IMR-90 (cell line): ENCODE data around the gene PRKACG. TPM values are rescaled to one million over a fixed set of nuclear protein-coding genes. Genes with fewer than 3 reads are reported as not detected.

Source experiments
- ATAC-seq: fragments of 200-7000 bp; cut with Tn5 transposase; 2 replicates; pipeline ENCODE4 v1.9.1; 2020; ENCODE audit warnings: low read depth, mild to moderate bottlenecking, moderate library complexity
- BruUV-seq: library from RNA; stranded (reverse); fragments of 400-500 nt; replicated peaks from 2 replicates; lab custom pipeline; 2021; lab: Mats Ljungman, UMichigan
- CTCF ChIA-PET: fragments of 300-600 bp; formaldehyde crosslinking; extraction: SDS; loops from one replicate; lab custom pipeline; 2021; ENCODE audit warnings: antibody characterized with exemption; lab: Yijun Ruan, JAX
- POLR2A ChIA-PET: fragments of 300-600 bp; sonication (Branson Sonifier 250); formaldehyde crosslinking; loops from one replicate; lab custom pipeline; 2022; ENCODE audit warnings: antibody characterized with exemption; ENCODE audit not compliant: unreplicated experiment; lab: Charles Lee
- DNase-seq: peaks from one replicate; pipeline ENCODE4 v3.0.0; 2013
- H2AFZ ChIP-seq: replicated peaks from 2 replicates; pipeline ENCODE3; 2013; ENCODE audit warnings: low read length, mild to moderate bottlenecking; ENCODE audit not compliant: poor library complexity
- H2AK5ac ChIP-seq: 2 replicates; pipeline ENCODE4 v1.6.1; 2013; ENCODE audit warnings: low read depth, low read length, inconsistent platforms
- H2AK9ac ChIP-seq: replicated peaks from 2 replicates; pipeline ENCODE3; 2013; ENCODE audit warnings: mild to moderate bottlenecking, low read depth, low read length, moderate library complexity; ENCODE audit not compliant: poor library complexity
- H2BK120ac ChIP-seq: 2 replicates; pipeline ENCODE4 v1.6.1; 2013; ENCODE audit warnings: low read depth, low read length, inconsistent platforms
- H2BK15ac ChIP-seq: 3 replicates; pipeline ENCODE4 v1.6.1; 2013; ENCODE audit warnings: low read depth, low read length, inconsistent platforms
- H2BK20ac ChIP-seq: 2 replicates; pipeline ENCODE4 v1.6.1; 2013; ENCODE audit warnings: low read depth, mild to moderate bottlenecking, inconsistent platforms, low read length, moderate library complexity
- H2BK5ac ChIP-seq: 2 replicates; pipeline ENCODE4 v1.6.1; 2013; ENCODE audit warnings: mild to moderate bottlenecking, low read depth, low read length, inconsistent platforms; ENCODE audit not compliant: poor library complexity, severe bottlenecking
- H3K14ac ChIP-seq: replicated peaks from 2 replicates; pipeline ENCODE4 v1.6.1; 2013; ENCODE audit warnings: low read depth, low read length, inconsistent platforms
- H3K18ac ChIP-seq: 2 replicates; pipeline ENCODE4 v1.6.1; 2013; ENCODE audit warnings: low read depth, low read length, control low read depth
- H3K23ac ChIP-seq: 2 replicates; pipeline ENCODE4 v1.6.1; 2013; ENCODE audit warnings: low read depth, low read length, inconsistent platforms
- H3K27ac ChIP-seq: 2 replicates; pipeline ENCODE4 v1.5.1; 2013; ENCODE audit warnings: mild to moderate bottlenecking, control low read depth, low read length; ENCODE audit not compliant: insufficient read depth
- H3K27me3 ChIP-seq: 2 replicates; pipeline ENCODE4 v1.6.1; 2013; ENCODE audit warnings: low read length; ENCODE audit not compliant: control insufficient read depth, insufficient read depth
- H3K36me3 ChIP-seq: 2 replicates; pipeline ENCODE4 v1.6.1; 2013; ENCODE audit warnings: low read length, mixed read lengths; ENCODE audit not compliant: control insufficient read depth, insufficient read depth
- H3K4ac ChIP-seq: 2 replicates; pipeline ENCODE4 v1.6.1; 2013; ENCODE audit warnings: low read depth, low read length, inconsistent platforms
- H3K4me1 ChIP-seq: 2 replicates; pipeline ENCODE4 v1.6.1; 2013; ENCODE audit warnings: low read length, mixed read lengths; ENCODE audit not compliant: control insufficient read depth, insufficient read depth
- H3K4me2 ChIP-seq: 2 replicates; pipeline ENCODE4 v1.6.1; 2013; ENCODE audit warnings: low read depth, mild to moderate bottlenecking, control low read depth, low read length, moderate library complexity
- H3K4me3 ChIP-seq: 2 replicates; pipeline ENCODE4 v1.5.1; 2013; ENCODE audit warnings: low read depth, mild to moderate bottlenecking, control low read depth, low read length, moderate library complexity; ENCODE audit not compliant: insufficient read depth
- H3K56ac ChIP-seq: 2 replicates; pipeline ENCODE4 v1.6.1; 2013; ENCODE audit warnings: low read length, inconsistent platforms; ENCODE audit not compliant: insufficient read depth; ENCODE audit errors: extremely low read depth
- H3K79me1 ChIP-seq, 2 experiments: 2 replicates each; pipeline ENCODE4 v1.6.1; 2013; ENCODE audit warnings: low read length in 2 of 2, inconsistent platforms in 1 of 2, low read depth in 1 of 2
- H3K9ac ChIP-seq: 2 replicates; pipeline ENCODE4 v1.6.1; 2013; ENCODE audit warnings: low read depth, low read length, control low read depth
- H3K9me1 ChIP-seq: 2 replicates; pipeline ENCODE4 v1.6.1; 2013; ENCODE audit warnings: low read length, inconsistent platforms; ENCODE audit not compliant: insufficient read depth
- H3K9me3 ChIP-seq: 2 replicates; pipeline ENCODE4 v1.6.1; 2013; ENCODE audit warnings: low read length; ENCODE audit not compliant: control insufficient read depth, insufficient read depth
- H4K20me1 ChIP-seq: 2 replicates; pipeline ENCODE4 v1.6.1; 2013; ENCODE audit warnings: low read length, inconsistent platforms; ENCODE audit not compliant: insufficient read depth
- H4K5ac ChIP-seq: 2 replicates; pipeline ENCODE4 v1.6.1; 2013; ENCODE audit warnings: mild to moderate bottlenecking, low read depth, low read length, control low read depth
- H4K8ac ChIP-seq, 2 experiments: 2 replicates each; pipeline ENCODE4 v1.6.1; 2013; ENCODE audit warnings: low read depth in 2 of 2, low read length in 2 of 2, control low read depth in 1 of 2, inconsistent platforms in 1 of 2
- H4K91ac ChIP-seq: 2 replicates; pipeline ENCODE4 v1.6.1; 2013; ENCODE audit warnings: low read depth, low read length, inconsistent platforms; ENCODE audit not compliant: insufficient read depth
- BHLHE40 ChIP-seq: fragments of 150-350 bp; IDR thresholded peaks from 2 replicates; pipeline ENCODE4 v1.6.1; 2016; ENCODE audit warnings: mild to moderate bottlenecking, low read depth, low read length
- CEBPB ChIP-seq: IDR thresholded peaks from 2 replicates; pipeline ENCODE4 v1.6.1; 2012; ENCODE audit warnings: low read depth, low read length, improper control_type of control experiment
- CHD1 ChIP-seq: IDR thresholded peaks from 2 replicates; pipeline ENCODE4 v1.6.1; 2012; ENCODE audit warnings: low read depth, low read length, improper control_type of control experiment
- FOS ChIP-seq: fragments of 150-350 bp; IDR thresholded peaks from 2 replicates; pipeline ENCODE4 v1.6.1; 2016; ENCODE audit warnings: low read depth, low read length
- MAFK ChIP-seq: IDR thresholded peaks from 2 replicates; pipeline ENCODE4 v1.6.1; 2012; ENCODE audit warnings: low read depth, low read length, improper control_type of control experiment
- MAZ ChIP-seq: IDR thresholded peaks from 2 replicates; pipeline ENCODE4 v1.6.1; 2012; ENCODE audit warnings: low read depth, mild to moderate bottlenecking, low read length, improper control_type of control experiment, moderate library complexity, borderline replicate concordance
- MXI1 ChIP-seq: IDR thresholded peaks from 2 replicates; pipeline ENCODE4 v1.6.1; 2012; ENCODE audit warnings: low read depth, mild to moderate bottlenecking, low read length, moderate library complexity, borderline replicate concordance
- NFE2L2 ChIP-seq: fragments of 150-350 bp; IDR thresholded peaks from 2 replicates; pipeline ENCODE4 v1.6.1; 2016; ENCODE audit warnings: low read depth, mild to moderate bottlenecking, low read length
- POLR2A ChIP-seq: IDR thresholded peaks from 2 replicates; pipeline ENCODE4 v1.6.1; 2012; ENCODE audit warnings: mild to moderate bottlenecking, low read depth, low read length
- RAD21 ChIP-seq: IDR thresholded peaks from 2 replicates; pipeline ENCODE4 v1.6.1; 2012; ENCODE audit warnings: low read length, improper control_type of control experiment
- RCOR1 ChIP-seq: IDR thresholded peaks from 2 replicates; pipeline ENCODE4 v1.6.1; 2012; ENCODE audit warnings: mild to moderate bottlenecking, low read length, improper control_type of control experiment; ENCODE audit not compliant: insufficient replicate concordance
- RFX5 ChIP-seq: IDR thresholded peaks from 2 replicates; pipeline ENCODE4 v1.8.0; 2012; ENCODE audit warnings: low read depth, mild to moderate bottlenecking, low read length, moderate library complexity
- SMC3 ChIP-seq: fragments of 150-350 bp; IDR thresholded peaks from 2 replicates; pipeline ENCODE4 v1.6.1; 2016; ENCODE audit warnings: low read depth, mild to moderate bottlenecking, antibody characterized with exemption, low read length, moderate library complexity
- WGBS, 2 experiments: methylation state at CpG; one replicate each; pipeline versions ENCODE4 v1.1.5 to v1.1.7; 2013; ENCODE audit warnings: missing lambda C conversion rate in 2 of 2; ENCODE audit not compliant: insufficient read length in 1 of 2; ENCODE audit errors: extremely low coverage in 2 of 2; 5-methylcytosine and 5-hydroxymethylcytosine counted together
- dilution Hi-C: fragments of 300-500 bp; cut with HindIII; formaldehyde crosslinking; loops from one replicate; pipeline ENCODE4 v1.14.3; 2018; ENCODE audit warnings: low sequenced_read_pairs; ENCODE audit not compliant: unreplicated experiment
- in situ Hi-C: fragments of 300-500 bp; cut with MboI; formaldehyde crosslinking; loops from 3 replicates; pipeline ENCODE4 v1.14.3; 2019; ENCODE audit warnings: low sequenced_read_pairs, inconsistent platforms, mixed read lengths
- intact Hi-C: fragments of 100-400 bp; cut with micrococcal nuclease; formaldehyde crosslinking; loops from 2 replicates; pipeline ENCODE4 v1.10.0; 2022
- polyA plus RNA-seq, 3 experiments: library from polyadenylated mRNA; depleted of rRNA; stranded (reverse); fragments of >200 nt; gene quantifications; 2 replicates each; pipeline ENCODE4 v1.2.3, GENCODE V29; 2012; ENCODE audit warnings: low replicate concordance in 1 of 3
- total RNA-seq: library from RNA; depleted of rRNA; stranded (reverse); fragments of >200 nt; gene quantifications from 2 replicates; pipeline ENCODE4 v1.2.3, GENCODE V29; 2012
- TF ChIP-seq, protein P1 (sequence below): fragments of 150-350 bp; IDR thresholded peaks from 2 replicates; pipeline ENCODE4 v1.6.1; 2017; ENCODE audit warnings: mild to moderate bottlenecking, antibody characterized with exemption, low read length, low read depth
- TF ChIP-seq, protein P2 (sequence below): fragments of 150-350 bp; IDR thresholded peaks from 2 replicates; pipeline ENCODE4 v1.6.1; 2016; ENCODE audit warnings: low read depth, mild to moderate bottlenecking, low read length, moderate library complexity, borderline replicate concordance
- TF ChIP-seq, protein P3 (sequence below): conservative IDR thresholded peaks from 2 replicates; pipeline ENCODE4 v1.5.1; 2012; ENCODE audit warnings: mild to moderate bottlenecking, low read depth, low read length, improper control_type of control experiment

PRKACG gene
- total and polyA plus RNA-seq, 2 of the 4 experiments (the other 2 are of a cell fraction) = not detected

DNA sequence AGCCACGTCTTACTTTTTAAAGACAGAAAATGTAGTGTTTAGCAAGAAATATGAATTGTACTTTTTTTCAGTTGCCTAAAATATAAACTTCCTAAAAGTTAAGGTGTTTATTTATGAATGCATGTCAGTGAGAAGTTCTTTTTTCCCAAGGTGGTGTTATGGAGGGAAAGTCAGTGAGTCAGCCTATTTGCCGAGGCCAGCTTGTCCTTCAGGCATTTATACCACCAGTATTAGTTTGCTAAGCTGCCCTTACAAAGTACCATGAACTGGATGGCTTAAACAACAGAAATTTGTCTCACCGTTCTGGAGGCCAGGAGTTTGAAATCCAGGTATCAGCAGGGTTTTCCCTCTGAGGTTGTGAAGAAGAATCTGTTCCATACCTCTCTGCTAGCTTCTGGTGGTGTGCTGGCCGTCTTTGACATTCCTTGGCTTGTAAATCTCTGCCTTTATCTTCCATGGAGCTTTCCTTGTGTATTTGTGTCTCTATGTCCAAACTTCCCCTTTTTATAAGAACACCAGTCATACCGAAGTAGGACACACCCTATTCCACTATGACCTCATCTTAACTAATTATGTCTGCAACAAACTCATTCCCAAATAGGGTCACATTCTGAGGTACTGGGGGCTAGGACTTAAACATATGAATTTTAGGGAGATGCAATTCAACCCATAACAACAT is 38.4 kb downstream of the PRKACG start:
- H3K23ac ChIP-seq = no peak overlapping the region
- no peak for ATAC-seq
- H3K9ac ChIP-seq = no peak overlapping the region
- H2BK15ac ChIP-seq = no peak overlapping the region
- H2AK9ac ChIP-seq = no peak overlapping the region
- no peaks in the 10 kb centered on the region for H3K4me1 ChIP-seq
- peaks cover 4% of the 10 kb centered on the region for H3K27me3 ChIP-seq
- TF ChIP-seq, protein P1, sequence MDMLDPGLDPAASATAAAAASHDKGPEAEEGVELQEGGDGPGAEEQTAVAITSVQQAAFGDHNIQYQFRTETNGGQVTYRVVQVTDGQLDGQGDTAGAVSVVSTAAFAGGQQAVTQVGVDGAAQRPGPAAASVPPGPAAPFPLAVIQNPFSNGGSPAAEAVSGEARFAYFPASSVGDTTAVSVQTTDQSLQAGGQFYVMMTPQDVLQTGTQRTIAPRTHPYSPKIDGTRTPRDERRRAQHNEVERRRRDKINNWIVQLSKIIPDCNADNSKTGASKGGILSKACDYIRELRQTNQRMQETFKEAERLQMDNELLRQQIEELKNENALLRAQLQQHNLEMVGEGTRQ = no peak
- TF ChIP-seq, protein P2, sequence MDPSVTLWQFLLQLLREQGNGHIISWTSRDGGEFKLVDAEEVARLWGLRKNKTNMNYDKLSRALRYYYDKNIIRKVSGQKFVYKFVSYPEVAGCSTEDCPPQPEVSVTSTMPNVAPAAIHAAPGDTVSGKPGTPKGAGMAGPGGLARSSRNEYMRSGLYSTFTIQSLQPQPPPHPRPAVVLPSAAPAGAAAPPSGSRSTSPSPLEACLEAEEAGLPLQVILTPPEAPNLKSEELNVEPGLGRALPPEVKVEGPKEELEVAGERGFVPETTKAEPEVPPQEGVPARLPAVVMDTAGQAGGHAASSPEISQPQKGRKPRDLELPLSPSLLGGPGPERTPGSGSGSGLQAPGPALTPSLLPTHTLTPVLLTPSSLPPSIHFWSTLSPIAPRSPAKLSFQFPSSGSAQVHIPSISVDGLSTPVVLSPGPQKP = no peak
- TF ChIP-seq, protein P3, sequence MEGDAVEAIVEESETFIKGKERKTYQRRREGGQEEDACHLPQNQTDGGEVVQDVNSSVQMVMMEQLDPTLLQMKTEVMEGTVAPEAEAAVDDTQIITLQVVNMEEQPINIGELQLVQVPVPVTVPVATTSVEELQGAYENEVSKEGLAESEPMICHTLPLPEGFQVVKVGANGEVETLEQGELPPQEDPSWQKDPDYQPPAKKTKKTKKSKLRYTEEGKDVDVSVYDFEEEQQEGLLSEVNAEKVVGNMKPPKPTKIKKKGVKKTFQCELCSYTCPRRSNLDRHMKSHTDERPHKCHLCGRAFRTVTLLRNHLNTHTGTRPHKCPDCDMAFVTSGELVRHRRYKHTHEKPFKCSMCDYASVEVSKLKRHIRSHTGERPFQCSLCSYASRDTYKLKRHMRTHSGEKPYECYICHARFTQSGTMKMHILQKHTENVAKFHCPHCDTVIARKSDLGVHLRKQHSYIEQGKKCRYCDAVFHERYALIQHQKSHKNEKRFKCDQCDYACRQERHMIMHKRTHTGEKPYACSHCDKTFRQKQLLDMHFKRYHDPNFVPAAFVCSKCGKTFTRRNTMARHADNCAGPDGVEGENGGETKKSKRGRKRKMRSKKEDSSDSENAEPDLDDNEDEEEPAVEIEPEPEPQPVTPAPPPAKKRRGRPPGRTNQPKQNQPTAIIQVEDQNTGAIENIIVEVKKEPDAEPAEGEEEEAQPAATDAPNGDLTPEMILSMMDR = no peak
- TF ChIP-seq BHLHE40 = no peak
- TF ChIP-seq MAZ = no peak
- TF ChIP-seq CHD1 = no peak
- no peak for TF ChIP-seq POLR2A
- TF ChIP-seq RFX5 = no peak
- no peak for TF ChIP-seq MAFK
- no peak for TF ChIP-seq MXI1
- TF ChIP-seq SMC3 = no peak
- no peak for TF ChIP-seq NFE2L2
- TF ChIP-seq RCOR1 = no peak
- TF ChIP-seq FOS = no peak
- no peak for TF ChIP-seq CEBPB
- TF ChIP-seq RAD21 = no peak
- no peak overlapping the region for H3K56ac ChIP-seq
- H3K18ac ChIP-seq = no peak overlapping the region
- H3K14ac ChIP-seq = no peak overlapping the region
- intact Hi-C loops = no loop called here
- no peaks in the 10 kb centered on the region for H3K9me1 ChIP-seq
- DNase-seq = no peak
- no peak overlapping the region for H4K8ac ChIP-seq
- no peak overlapping the region for H2BK5ac ChIP-seq
- no peak overlapping the region for H2BK120ac ChIP-seq
- no peak overlapping the region for H4K5ac ChIP-seq
- H3K27ac ChIP-seq = no peak overlapping the region
- no peaks in the 10 kb centered on the region for H3K79me1 ChIP-seq
- no peaks in the 10 kb centered on the region for H3K9me3 ChIP-seq
- no peak overlapping the region for H2BK20ac ChIP-seq
- no peak overlapping the region for H3K4ac ChIP-seq
- WGBS, 2 experiments = 67% methylated on average over 1 of the region's 5 CpGs; no CpG with 5 or more reads in 1 of the 2 experiments
- ChIA-PET POLR2A (no interaction called here), CTCF (no interaction called here)
- dilution Hi-C loops = no loop called here
- no peaks in the 10 kb centered on the region for H4K20me1 ChIP-seq
- in situ Hi-C loops = no loop called here
- no peak overlapping the region for H3K4me3 ChIP-seq
- H2AK5ac ChIP-seq = no peak overlapping the region
- no peaks in the 10 kb centered on the region for H3K36me3 ChIP-seq
- no peak overlapping the region for H4K91ac ChIP-seq
- H3K4me2 ChIP-seq = no peak overlapping the region
- BruUV-seq = no TSS peak
- H2AFZ ChIP-seq = no peak overlapping the region
